Measurements from ENCODE around the gene CARD11.

Gene CARD11

DNA sequence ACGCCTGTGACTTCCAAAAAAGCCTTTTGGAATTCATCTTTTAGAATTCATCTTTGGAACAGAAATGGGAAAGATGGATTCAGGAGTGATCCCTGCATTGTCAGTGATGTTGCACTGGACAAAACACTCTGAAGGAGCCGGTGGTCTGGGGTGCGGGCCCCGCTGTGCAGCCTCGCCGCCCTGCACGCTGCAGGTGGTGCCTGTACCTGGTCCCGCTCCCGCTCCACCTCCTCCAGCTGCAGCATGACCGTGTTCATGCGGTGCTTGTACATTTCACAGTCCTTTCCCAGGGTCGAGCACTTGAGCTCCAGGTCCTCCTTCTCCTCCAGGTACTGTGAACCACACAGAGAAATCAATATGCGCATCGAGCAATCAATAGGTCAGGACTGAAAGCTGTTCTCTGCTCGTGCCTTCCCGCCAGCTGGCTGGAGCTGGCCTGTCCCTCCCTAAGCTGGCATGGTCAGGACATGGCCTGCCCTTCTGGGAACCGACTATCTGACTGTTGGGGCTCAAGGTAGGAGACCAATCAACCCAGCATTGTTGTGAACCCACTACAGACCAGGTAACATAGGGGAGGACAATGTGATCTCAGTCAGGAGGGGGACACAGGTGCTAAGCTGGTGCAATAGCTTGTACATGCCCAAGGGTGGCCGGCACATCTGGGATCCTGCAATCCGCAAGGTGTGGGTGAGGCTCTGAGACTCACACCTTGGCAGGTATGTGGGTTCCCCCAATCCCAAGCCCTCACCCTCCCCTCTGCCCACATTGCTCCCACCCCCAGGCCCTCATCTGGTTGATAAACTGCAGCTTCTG, 105.8 kb downstream of the CARD11 start:
- no peak for DNase-seq

GRCh38 chr7:2936891-2937580, 106.6 kb downstream of the CARD11 start:
- no peak for DNase-seq

DNA sequence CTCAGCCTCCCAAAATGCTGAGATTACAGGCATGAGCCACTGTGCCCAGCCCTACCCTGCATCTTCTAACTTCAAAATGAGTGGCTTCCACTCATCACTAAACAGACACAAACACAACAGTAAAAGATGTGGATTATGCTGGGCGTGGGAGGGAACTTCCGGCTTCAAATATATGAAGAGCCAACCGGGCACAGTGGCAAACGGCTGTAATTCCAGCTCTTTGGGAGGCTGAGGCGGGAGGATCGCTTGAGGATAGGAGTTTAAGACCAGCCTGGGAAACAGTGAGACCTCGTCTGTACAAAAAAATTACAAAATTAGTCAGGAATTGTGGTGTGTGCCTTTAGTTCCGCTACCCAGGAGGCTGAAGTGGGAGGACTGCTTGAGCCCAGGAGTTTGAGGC, 107.4 kb downstream of the CARD11 start:
- DNase-seq = no peak

GRCh38 chr7:2934984-2935740, 108.5 kb downstream of the CARD11 start:
- peak in 1 of 3 experiments; percentile 55 for DNase-seq

GRCh38 chr7:2934211-2934731, 109.4 kb downstream of the CARD11 start:
- no peak for DNase-seq

- DNase-seq = no peak
Observed at GRCh38 chr7:2932402-2933251, 111.0 kb downstream of the CARD11 start.

DNA sequence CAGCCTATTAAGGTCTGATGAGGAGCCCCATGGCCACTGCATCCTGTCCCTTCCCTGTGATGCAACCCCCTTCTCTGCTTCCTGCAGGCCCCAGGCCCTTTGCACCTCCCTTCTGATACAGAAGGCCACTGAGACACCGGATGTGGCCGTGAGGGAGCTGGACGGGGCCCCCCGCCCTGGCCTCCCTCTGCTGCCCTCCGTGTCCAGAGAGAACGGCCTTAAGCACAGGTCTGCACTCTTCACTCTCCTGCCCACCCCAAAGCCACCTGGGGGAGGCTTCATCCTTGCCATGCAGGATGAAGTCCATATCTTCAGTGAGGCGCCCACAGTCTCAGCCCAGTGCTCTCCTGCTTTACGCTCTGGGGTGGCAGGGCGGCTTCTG, 112.6 kb downstream of the CARD11 start:
- no peak for DNase-seq

DNA sequence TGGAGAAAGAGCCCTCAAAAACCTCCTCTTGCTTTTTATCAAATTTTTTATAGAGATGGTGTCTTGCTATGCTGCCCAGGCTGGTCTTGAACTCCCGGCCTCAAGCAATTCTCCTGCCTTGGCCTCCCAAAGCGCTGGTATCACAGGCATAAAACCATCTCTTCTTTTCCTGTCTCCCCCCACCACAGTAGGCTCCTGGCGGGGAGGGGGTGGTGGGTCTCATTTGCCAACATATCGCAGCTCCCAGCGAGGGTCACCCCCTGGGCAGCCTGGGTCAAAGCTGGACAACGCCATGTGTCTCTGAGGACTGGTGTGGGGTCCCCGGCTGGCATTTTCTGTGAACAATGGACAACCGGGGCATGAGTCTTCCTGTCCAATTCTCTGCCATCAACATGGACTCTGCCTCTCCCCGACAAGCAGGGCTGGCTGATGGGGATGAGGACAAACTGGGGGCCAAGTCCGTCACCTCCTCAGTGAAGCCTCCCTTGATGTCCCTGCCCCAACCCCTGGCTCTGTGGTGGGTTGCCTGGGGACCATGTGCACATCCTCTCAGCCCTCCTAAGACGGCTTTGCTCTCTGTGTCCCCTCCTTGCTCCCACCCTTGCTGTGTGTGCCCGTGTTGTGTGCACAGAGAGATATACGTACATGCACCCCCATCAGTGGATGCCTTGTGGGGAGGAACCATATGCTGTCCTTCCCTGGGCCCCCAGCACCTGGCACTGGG, 113.2 kb downstream of the CARD11 start:
- no peak for DNase-seq

GRCh38 chr7:2929321-2930201, 114.1 kb downstream of the CARD11 start:
- peak in 2 of 3 experiments; percentile 78 to 83 for DNase-seq

GRCh38 chr7:2928613-2929311, 114.9 kb downstream of the CARD11 start:
- peak in 2 of 3 experiments; percentile 86 to 95 for DNase-seq

DNA sequence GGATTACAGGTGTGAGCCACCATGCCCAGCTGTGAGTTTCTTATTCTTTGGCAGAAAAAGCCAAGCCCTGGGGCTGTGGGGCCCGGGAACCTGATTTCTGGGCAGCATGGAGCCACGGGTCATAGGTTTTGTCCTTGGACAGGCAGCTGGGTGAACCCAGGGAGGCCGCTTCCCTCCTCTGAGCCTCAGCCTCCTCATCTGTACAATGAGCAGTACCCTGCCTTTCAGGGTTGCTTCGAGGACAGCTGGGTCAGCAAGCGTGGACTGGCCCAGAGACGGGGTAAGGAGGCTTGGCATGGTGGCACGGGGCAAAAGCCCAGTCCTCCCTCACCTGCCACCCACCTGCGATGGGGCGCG, 115.4 kb downstream of the CARD11 start:
- no peak for DNase-seq

GRCh38 chr7:2927592-2927991, 116.1 kb downstream of the CARD11 start:
- no peak for DNase-seq

GRCh38 chr7:2926896-2927405, 116.7 kb downstream of the CARD11 start:
- peak in 2 of 3 experiments; percentile 8 to 35 for DNase-seq

- DNase-seq = no peak
Observed at GRCh38 chr7:2926120-2926895, 117.4 kb downstream of the CARD11 start.

GRCh38 chr7:2924866-2925840, 118.5 kb downstream of the CARD11 start:
- no peak for DNase-seq

- no peak for DNase-seq
Observed at GRCh38 chr7:2923886-2924574, 119.6 kb downstream of the CARD11 start.

DNA sequence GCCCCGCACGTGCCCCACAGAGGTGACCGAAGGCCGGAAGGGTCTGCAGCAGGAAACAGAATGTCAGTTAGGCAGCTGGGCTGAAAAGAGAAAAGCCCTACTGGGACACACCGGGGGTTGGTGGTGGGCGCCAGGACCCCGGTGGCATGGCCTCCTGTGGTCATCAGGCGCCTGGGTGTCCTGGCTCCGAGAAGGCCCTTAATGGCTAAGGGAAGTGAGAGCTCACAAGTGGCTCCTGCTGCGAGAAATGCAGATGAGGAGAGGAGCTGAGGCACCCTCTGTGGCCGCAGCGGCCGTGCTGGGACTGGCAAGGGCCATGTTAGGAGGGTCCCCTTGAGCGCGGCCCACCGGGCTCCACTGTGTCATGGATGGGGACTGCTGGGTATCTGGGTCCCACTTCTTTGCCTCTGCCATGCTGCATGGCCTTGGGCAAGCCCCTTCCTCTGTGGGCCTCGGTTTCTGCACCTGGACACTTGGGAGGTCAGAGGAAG, 120.3 kb downstream of the CARD11 start:
- DNase-seq = no peak

Measured in NCI-H1417 (cell line).